Measurements from ENCODE around the gene TTLL5.

GRCh38 chr14:75725481-75725880 lies 64.4 kb downstream of the TTLL5 start:
- TF ChIP-seq FOXM1 (IDR thresholded peaks at IDR 0.05; ENCODE audit: borderline replicate concordance) (no peak), L3MBTL2 (conservative IDR thresholded peaks at IDR 0.05) (no peak), SUZ12 (IDR thresholded peaks at IDR 0.05) (no peak), SP1 (IDR thresholded peaks at IDR 0.05) (no peak), PKNOX1 (IDR thresholded peaks at IDR 0.05) (no peak), ARNT (IDR thresholded peaks at IDR 0.05) (no peak), BHLHE40 (IDR thresholded peaks at IDR 0.05; ENCODE audit: borderline replicate concordance) (no peak), FOXK2 (IDR thresholded peaks at IDR 0.05) (no peak), CTBP1 (IDR thresholded peaks at IDR 0.05; ENCODE audit: borderline replicate concordance) (no peak), HDGF (IDR thresholded peaks at IDR 0.05; ENCODE audit: borderline replicate concordance) (no peak), ZNF384 (IDR thresholded peaks at IDR 0.05) (no peak), ELF4 (IDR thresholded peaks at IDR 0.05) (no peak), FOXA1 (IDR thresholded peaks at IDR 0.05) (no peak), NFRKB (IDR thresholded peaks at IDR 0.05) (no peak)

All from HEK293T (cell line).